NCI-H146 treated with DMSO at 0.1 percent for 48 hours (cell line): ENCODE measurements around the gene THOC6.
A peak's percentile ranks its signal among the peaks of the same experiment; 100 is the strongest.

Source experiments
- DNase-seq: peaks from one replicate; lab custom pipeline; 2025; ENCODE audit not compliant: unreplicated experiment; lab: John Stamatoyannopoulos, UW

The THOC6 gene

GRCh38 chr16:2991566-2992261 is 32.1 kb upstream of the THOC6 start:
- DNase-seq = no peak

- no peak for DNase-seq
Measured at GRCh38 chr16:2992383-2993081, 31.3 kb upstream of the THOC6 start.

DNA sequence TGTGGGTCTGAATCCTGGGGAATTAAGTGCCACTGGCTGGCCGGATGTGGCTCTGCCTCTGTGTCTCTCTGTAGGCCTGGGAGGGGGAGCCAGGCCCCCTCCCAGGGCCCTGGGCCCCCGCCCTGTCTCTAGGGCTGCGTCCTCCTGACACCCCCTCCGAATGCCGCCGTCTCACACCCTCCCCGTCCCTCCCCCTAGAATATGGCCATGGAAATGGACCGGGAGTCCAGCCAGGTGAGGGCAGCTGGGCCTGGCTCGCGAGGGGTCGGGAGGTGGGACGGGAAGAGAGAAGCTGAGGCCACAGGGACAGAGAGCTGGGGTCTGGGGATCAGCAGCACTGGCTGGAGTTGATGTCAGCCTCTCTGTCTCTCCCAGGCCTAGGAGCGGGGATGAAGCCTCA is 27.5 kb upstream of the THOC6 start:
- no peak for DNase-seq

- DNase-seq = no peak
Measured at GRCh38 chr16:2999929-3000328, 23.9 kb upstream of the THOC6 start.

DNA sequence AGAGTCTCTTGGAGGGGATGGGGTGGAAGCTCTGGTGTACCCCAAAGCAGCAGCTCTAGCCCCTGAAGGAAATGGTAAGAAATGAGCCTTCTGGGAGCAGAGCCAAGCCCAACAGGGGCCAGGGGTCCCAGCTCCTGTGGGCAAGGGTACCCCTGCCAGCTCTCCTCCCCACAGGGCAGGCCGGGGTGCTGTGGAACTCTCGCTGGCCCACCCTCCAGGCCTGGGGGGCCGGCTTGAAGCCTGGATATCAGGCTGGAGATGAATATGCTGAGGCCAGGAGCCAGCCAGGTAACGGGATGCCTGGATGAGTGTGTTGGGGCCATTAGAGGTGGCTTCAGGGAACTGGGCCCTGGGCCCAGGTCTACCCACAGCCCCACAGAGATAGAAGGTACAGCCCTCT is 23.3 kb upstream of the THOC6 start:
- DNase-seq = no peak

GRCh38 chr16:3001316-3001715 is 22.5 kb upstream of the THOC6 start:
- DNase-seq = no peak

DNA sequence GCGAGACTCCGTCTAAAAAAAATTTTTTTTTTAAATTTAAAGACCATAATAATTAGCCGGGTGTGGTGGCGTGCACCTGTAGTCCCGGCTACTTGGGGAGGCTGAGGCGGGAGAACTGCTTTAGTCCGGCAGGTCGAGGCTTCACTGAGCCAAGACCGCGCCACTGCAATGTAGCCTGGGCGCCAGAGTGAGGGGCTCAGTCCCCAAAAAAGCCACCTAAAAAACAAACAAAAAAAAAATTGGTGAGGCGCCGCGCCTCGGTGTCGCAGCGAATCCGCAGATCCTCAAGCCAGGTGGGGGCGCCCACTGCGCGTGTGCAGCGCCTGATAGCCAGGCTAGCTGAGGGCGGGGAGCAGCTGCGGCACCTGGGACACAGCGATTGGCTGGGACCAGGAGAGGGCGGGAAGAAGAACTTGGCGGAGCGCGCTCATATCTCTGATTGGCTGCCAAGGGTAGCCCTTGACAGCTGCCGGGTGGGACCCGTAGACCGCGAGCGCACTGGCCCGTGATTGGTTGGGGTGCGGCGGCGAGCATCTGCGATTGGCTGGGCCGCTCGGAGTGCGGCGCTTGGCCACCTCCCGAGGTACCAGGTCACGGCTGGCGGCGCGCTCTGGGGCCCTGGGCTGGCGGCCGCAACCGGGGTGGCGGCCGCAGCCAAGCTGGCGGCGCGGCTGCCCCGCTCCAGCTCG is 20.1 kb upstream of the THOC6 start:
- DNase-seq = peak; percentile 97

GRCh38 chr16:3004319-3004718 is 19.5 kb upstream of the THOC6 start:
- DNase-seq = peak; percentile 48

- peak; percentile 43 for DNase-seq
Measured at GRCh38 chr16:3004781-3005284, 19.0 kb upstream of the THOC6 start.

DNA sequence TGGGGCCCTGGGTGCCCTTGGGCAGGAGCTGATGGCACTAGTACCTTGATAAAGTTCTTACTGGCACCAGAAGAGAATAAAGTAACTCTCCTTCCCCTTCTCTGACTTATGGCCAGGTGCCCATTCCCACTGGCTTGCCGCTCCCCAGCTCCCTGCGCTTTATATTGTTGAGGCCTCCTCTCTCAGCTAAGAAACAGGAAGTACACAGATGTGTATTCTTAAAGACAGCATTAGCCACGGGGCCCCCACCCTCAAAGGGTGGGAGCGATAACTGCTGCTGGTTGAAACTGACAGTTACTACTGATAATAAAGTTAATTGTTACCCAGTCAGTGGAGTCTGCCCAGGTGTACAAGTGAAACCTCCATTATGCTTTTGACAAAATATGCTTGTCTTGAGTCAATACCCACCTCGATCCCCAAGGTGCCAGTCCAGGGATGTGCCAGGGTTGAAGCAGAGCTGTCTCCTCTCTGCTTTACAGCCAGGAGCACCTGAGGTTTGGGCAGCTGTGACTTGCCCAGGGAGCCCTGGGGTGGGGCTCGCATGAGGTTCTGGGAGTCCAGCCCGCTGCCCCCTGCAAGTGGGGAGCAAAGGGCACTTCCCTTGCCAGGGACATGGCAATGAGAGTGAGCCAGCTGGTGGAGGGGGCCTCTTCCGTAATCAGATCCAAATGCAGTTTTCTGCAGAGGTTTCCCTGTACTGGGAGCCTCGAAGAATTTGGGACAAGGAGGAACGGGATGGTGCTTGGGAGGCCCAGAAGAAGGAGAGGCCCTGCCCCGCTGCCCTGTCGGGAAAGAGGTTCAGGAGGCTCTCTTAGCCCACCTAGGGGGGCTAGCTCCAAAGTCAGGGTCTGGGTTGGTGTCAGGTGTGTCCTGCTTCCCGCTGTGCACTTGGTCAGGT is 16.5 kb upstream of the THOC6 start:
- DNase-seq = no peak

DNA sequence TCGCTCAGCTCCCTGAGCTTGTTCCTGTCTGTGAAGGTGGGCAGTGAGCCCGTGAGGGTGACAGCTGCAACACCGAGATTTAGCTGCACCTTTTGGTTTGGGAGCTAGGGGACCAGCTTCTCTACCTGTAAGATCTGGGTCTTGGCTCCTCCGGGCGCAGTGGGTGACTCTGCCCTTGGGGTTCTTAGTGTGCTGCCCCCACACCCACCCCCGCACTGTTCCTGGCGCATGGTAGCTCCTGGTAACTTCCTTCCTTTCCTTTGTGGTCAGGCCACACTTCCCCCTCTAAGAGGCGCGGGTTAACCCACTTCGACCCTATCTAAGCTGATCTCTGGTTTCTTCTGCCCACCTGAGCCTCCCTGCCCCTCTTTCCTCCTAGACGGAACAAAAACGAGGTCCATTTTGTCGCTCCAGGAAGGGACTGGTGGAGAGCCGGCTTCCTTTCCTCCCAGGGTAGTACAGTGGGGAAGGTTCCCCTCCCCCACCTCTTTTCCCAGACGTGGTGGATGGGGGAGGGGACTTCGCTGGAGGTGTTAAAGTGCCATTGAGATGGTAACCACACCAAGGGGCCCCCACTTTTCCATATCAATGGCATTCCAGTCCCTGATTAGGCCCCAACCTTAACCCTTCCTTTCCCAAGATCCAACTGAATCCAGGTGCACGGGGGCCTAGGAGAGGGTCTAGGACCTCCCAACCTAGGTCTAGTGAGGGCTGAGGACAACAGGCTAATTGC is 15.7 kb upstream of the THOC6 start:
- DNase-seq = no peak

GRCh38 chr16:3008690-3009037 is 15.2 kb upstream of the THOC6 start:
- DNase-seq = no peak

DNA sequence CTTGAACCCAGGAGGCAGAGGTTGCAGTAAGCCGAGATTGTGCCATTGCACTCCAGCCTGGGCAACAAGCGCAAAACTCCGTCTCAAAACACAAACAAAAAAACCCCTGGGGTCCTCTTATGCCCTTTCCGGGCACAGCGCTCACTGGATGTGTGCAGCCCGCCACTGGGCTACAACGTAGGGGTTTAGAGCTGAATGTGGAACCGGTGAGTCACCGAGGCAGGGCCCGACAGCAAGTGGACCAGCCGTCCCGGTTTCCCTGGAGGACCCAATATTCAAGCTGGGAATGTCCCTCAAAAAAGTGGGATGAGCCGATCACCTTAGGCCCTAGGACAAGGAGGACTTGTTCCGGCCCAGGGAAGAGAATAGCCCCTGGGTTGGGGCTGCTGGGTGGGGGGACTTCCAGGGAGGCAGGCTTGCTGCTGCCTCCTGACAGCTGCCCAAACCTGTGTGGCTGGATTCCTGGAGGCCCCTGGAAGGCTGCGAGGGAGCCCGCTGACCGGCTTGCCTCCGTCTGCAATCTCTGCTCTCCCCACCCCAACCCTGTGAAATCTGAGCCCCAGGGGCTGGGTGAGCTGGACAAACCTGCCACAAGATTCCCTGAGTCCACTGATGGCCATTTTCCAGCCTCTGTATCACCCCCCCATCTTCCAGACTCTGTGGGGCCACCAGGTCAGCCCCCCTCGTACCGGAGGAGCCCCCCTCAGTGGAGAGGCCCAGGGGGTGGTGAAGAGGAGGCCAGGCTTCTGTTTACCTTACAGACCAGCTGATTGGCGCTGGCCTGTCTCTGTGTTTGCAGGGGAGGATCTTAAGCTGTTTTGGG is 14.1 kb upstream of the THOC6 start:
- no peak for DNase-seq

GRCh38 chr16:3010510-3010909 is 13.3 kb upstream of the THOC6 start:
- no peak for DNase-seq

DNA sequence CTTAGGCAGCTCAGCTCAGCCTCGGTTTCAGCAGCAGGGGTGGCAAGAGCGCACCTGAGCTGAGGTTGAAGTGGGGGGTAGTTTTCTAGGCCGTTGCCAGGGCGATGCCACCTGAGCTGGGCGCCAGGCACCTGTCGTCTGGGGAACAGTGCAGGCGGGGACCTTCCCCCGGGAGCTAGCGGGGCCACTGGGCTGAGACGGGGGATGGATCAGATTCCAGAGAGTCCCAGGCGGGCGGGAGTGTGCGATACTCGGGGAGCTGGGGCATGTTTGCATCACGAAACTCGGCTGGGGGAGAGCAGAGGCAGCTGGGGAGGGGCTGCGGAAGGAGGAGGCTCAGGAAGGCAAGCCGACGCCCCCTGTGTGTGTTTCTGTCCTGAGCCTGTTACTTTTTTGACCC is 11.6 kb upstream of the THOC6 start:
- peak; percentile 49 for DNase-seq

GRCh38 chr16:3012828-3013420 is 10.9 kb upstream of the THOC6 start, which contains the start of gene CLDN9:
TSS of gene CLDN9 (plus strand) at chr16:3012923. CDS start at chr16:3013363, 440 bp downstream.
- peak; percentile 78 for DNase-seq

- no peak for DNase-seq
Measured at GRCh38 chr16:3013491-3013951, 10.3 kb upstream of the THOC6 start.

GRCh38 chr16:3013998-3014690 is 9.7 kb upstream of the THOC6 start:
- no peak for DNase-seq
